Memory B cell (primary cell): ENCODE results near the gene SRP68.
A peak's percentile ranks its signal among the peaks of the same experiment; 100 is the strongest.

Source experiments
- ATAC-seq: fragments of 150-1000 bp; cut with Tn5 transposase; 2 replicates; pipeline ENCODE4 v1.10.0; 2021; ENCODE audit warnings: low read depth, mild to moderate bottlenecking, moderate library complexity
- DNase-seq, 2 donors: peaks; one replicate each; pipeline ENCODE4 v3.0.0; 2022; ENCODE audit warnings: low spot score in 2 of 2
- H3K27ac Mint-ChIP-seq: one replicate; pipeline ENCODE4 v1.8.0; 2022; ENCODE audit warnings: mild to moderate bottlenecking, moderate library complexity, mixed read lengths
- H3K27me3 Mint-ChIP-seq: one replicate; pipeline ENCODE4 v1.8.0; 2022; ENCODE audit warnings: mixed read lengths
- H3K36me3 Mint-ChIP-seq: one replicate; pipeline ENCODE4 v1.8.0; 2022; ENCODE audit warnings: mild to moderate bottlenecking, mixed read lengths
- H3K4me1 Mint-ChIP-seq: one replicate; pipeline ENCODE4 v1.8.0; 2022; ENCODE audit warnings: mixed read lengths
- H3K4me3 Mint-ChIP-seq: one replicate; pipeline ENCODE4 v1.8.0; 2022; ENCODE audit warnings: mild to moderate bottlenecking, moderate library complexity, mixed read lengths
- H3K9me3 Mint-ChIP-seq: one replicate; pipeline ENCODE4 v1.8.0; 2022; ENCODE audit warnings: mixed read lengths

SRP68 gene

GRCh38 chr17:76014100-76014924, 58.0 kb downstream of the SRP68 start:
- H3K4me3 Mint-ChIP-seq, result no peak overlapping the region
- no peak overlapping the region for H3K27ac Mint-ChIP-seq
- no peaks in the 10 kb centered on the region for H3K9me3 Mint-ChIP-seq
- H3K4me1 Mint-ChIP-seq, result peaks cover 3% of the 10 kb centered on the region
- peak; percentile 75 to 76 for DNase-seq
- no peaks in the 10 kb centered on the region for H3K27me3 Mint-ChIP-seq
- peak; percentile 99 for ATAC-seq
- no peaks in the 10 kb centered on the region for H3K36me3 Mint-ChIP-seq

GRCh38 chr17:76013377-76013932, 58.9 kb downstream of the SRP68 start:
- H3K36me3 Mint-ChIP-seq, result no peaks in the 10 kb centered on the region
- DNase-seq (no peak), ATAC-seq (no peak)
- H3K27me3 Mint-ChIP-seq, result no peaks in the 10 kb centered on the region
- H3K27ac Mint-ChIP-seq, result no peak overlapping the region
- no peaks in the 10 kb centered on the region for H3K9me3 Mint-ChIP-seq
- H3K4me3 Mint-ChIP-seq, result no peak overlapping the region
- H3K4me1 Mint-ChIP-seq, result peaks cover 3% of the 10 kb centered on the region

GRCh38 chr17:76011951-76012350, 60.4 kb downstream of the SRP68 start:
- Mint-ChIP-seq H3K27me3 (no peaks in the 10 kb centered on the region), H3K27ac (no peak overlapping the region)
- no peak for ATAC-seq

GRCh38 chr17:76009969-76010661, 62.2 kb downstream of the SRP68 start:
- Mint-ChIP-seq H3K4me3 (no peak overlapping the region), H3K27ac (peak overlapping the region; percentile 26), H3K4me1 (peaks cover 10% of the 10 kb centered on the region), H3K9me3 (no peaks in the 10 kb centered on the region), H3K27me3 (no peaks in the 10 kb centered on the region), H3K36me3 (no peaks in the 10 kb centered on the region)
- no peak for DNase-seq
- no peak for ATAC-seq

More at GRCh38 chr17:76011951-76012350, 60.4 kb downstream of the SRP68 start:
- Mint-ChIP-seq H3K9me3 (no peaks in the 10 kb centered on the region), H3K36me3 (no peaks in the 10 kb centered on the region), H3K4me3 (no peak overlapping the region), H3K4me1 (peaks cover 3% of the 10 kb centered on the region)
- no peak for DNase-seq

- H3K36me3 Mint-ChIP-seq, result no peaks in the 10 kb centered on the region
- peaks cover 10% of the 10 kb centered on the region for H3K4me1 Mint-ChIP-seq
- DNase-seq (no peak), ATAC-seq (no peak)
- peak overlapping the region; percentile 26 for H3K27ac Mint-ChIP-seq
- no peak overlapping the region for H3K4me3 Mint-ChIP-seq
- H3K9me3 Mint-ChIP-seq, result no peaks in the 10 kb centered on the region
- H3K27me3 Mint-ChIP-seq, result no peaks in the 10 kb centered on the region
Measured at GRCh38 chr17:76009447-76009846, 62.9 kb downstream of the SRP68 start.

GRCh38 chr17:76008630-76009425, 63.5 kb downstream of the SRP68 start:
- H3K27ac Mint-ChIP-seq, result no peak overlapping the region
- peaks cover 8% of the 10 kb centered on the region for H3K4me1 Mint-ChIP-seq
- H3K36me3 Mint-ChIP-seq, result no peaks in the 10 kb centered on the region
- H3K4me3 Mint-ChIP-seq, result no peak overlapping the region
- H3K27me3 Mint-ChIP-seq, result no peaks in the 10 kb centered on the region
- no peaks in the 10 kb centered on the region for H3K9me3 Mint-ChIP-seq
- ATAC-seq (no peak), DNase-seq (no peak)

- DNase-seq (no peak), ATAC-seq (no peak)
- H3K27me3 Mint-ChIP-seq, result no peaks in the 10 kb centered on the region
- H3K4me1 Mint-ChIP-seq, result peaks cover 8% of the 10 kb centered on the region
- H3K4me3 Mint-ChIP-seq, result no peak overlapping the region
- no peak overlapping the region for H3K27ac Mint-ChIP-seq
- H3K36me3 Mint-ChIP-seq, result no peaks in the 10 kb centered on the region
- H3K9me3 Mint-ChIP-seq, result no peaks in the 10 kb centered on the region
Measured at GRCh38 chr17:76008208-76008607, 64.1 kb downstream of the SRP68 start.

GRCh38 chr17:76007850-76008165, 64.5 kb downstream of the SRP68 start:
- no peak for ATAC-seq
- no peak for DNase-seq
- Mint-ChIP-seq H3K36me3 (no peaks in the 10 kb centered on the region), H3K27me3 (no peaks in the 10 kb centered on the region), H3K9me3 (no peaks in the 10 kb centered on the region), H3K27ac (no peak overlapping the region), H3K4me1 (peaks cover 8% of the 10 kb centered on the region), H3K4me3 (no peak overlapping the region)

- Mint-ChIP-seq H3K27ac (no peak overlapping the region), H3K4me1 (peaks cover 8% of the 10 kb centered on the region), H3K4me3 (no peak overlapping the region), H3K27me3 (no peaks in the 10 kb centered on the region), H3K36me3 (no peaks in the 10 kb centered on the region), H3K9me3 (no peaks in the 10 kb centered on the region)
- ATAC-seq, result no peak
- no peak for DNase-seq
Measured at GRCh38 chr17:76007131-76007849, 65.0 kb downstream of the SRP68 start.

- H3K9me3 Mint-ChIP-seq, result no peaks in the 10 kb centered on the region
- peak; percentile 85 for ATAC-seq
Measured at GRCh38 chr17:76005263-76006149, 66.8 kb downstream of the SRP68 start.

GRCh38 chr17:76004750-76005262, 67.5 kb downstream of the SRP68 start:
- Mint-ChIP-seq H3K4me1 (peaks cover 8% of the 10 kb centered on the region), H3K4me3 (no peak overlapping the region), H3K27ac (no peak overlapping the region), H3K27me3 (no peaks in the 10 kb centered on the region), H3K36me3 (no peaks in the 10 kb centered on the region), H3K9me3 (no peaks in the 10 kb centered on the region)
- ATAC-seq (no peak), DNase-seq (no peak)

More at GRCh38 chr17:76005263-76006149, 66.8 kb downstream of the SRP68 start:
- peaks cover 8% of the 10 kb centered on the region for H3K4me1 Mint-ChIP-seq
- peak; percentile 75 to 90 for DNase-seq
- H3K4me3 Mint-ChIP-seq, result no peak overlapping the region
- H3K36me3 Mint-ChIP-seq, result no peaks in the 10 kb centered on the region
- H3K27ac Mint-ChIP-seq, result no peak overlapping the region
- H3K27me3 Mint-ChIP-seq, result no peaks in the 10 kb centered on the region

- DNase-seq, result no peak
- Mint-ChIP-seq H3K4me3 (no peak overlapping the region), H3K4me1 (peaks cover 8% of the 10 kb centered on the region), H3K27ac (peak overlapping the region; percentile 25), H3K36me3 (no peaks in the 10 kb centered on the region), H3K27me3 (no peaks in the 10 kb centered on the region), H3K9me3 (no peaks in the 10 kb centered on the region)
- no peak for ATAC-seq
Measured at GRCh38 chr17:76003915-76004314, 68.4 kb downstream of the SRP68 start.
